RWPE1 (cell line): ENCODE data around the gene RPS27.
"Not testable (repeated sequence)": the region's sequence is repeated elsewhere in the genome, so short reads cannot be mapped to it uniquely, and the experiment has no call there.

ENCODE experiments used
- CTCF ChIA-PET: fragments of 350-600 bp; sonication (Branson Sonifier 250); formaldehyde crosslinking; extraction: SDS; loops from one replicate; lab custom pipeline; 2021; lab: Yijun Ruan, JAX
- POLR2A ChIA-PET: fragments of 400-600 bp; formaldehyde crosslinking; extraction: SDS; loops from one replicate; lab custom pipeline; 2020; ENCODE audit warnings: antibody characterized with exemption; ENCODE audit not compliant: low non-redundant PET; lab: Yijun Ruan, JAX
- DNase-seq: peaks from one replicate; pipeline ENCODE4 v3.0.0; 2012; ENCODE audit warnings: low spot score
- H3K27ac ChIP-seq: fragments of 450-650 bp; 2 replicates; pipeline ENCODE4 v1.5.1; 2017
- TF ChIP-seq, protein P1 (sequence below): fragments of 450-650 bp; conservative IDR thresholded peaks from 2 replicates; pipeline ENCODE4 v1.5.1; 2017; ENCODE audit warnings: low read depth, mild to moderate bottlenecking

The RPS27 gene

GRCh38 chr1:153991806-153992205, 1.2 kb downstream of the RPS27 start:
- TF ChIP-seq, protein P1, sequence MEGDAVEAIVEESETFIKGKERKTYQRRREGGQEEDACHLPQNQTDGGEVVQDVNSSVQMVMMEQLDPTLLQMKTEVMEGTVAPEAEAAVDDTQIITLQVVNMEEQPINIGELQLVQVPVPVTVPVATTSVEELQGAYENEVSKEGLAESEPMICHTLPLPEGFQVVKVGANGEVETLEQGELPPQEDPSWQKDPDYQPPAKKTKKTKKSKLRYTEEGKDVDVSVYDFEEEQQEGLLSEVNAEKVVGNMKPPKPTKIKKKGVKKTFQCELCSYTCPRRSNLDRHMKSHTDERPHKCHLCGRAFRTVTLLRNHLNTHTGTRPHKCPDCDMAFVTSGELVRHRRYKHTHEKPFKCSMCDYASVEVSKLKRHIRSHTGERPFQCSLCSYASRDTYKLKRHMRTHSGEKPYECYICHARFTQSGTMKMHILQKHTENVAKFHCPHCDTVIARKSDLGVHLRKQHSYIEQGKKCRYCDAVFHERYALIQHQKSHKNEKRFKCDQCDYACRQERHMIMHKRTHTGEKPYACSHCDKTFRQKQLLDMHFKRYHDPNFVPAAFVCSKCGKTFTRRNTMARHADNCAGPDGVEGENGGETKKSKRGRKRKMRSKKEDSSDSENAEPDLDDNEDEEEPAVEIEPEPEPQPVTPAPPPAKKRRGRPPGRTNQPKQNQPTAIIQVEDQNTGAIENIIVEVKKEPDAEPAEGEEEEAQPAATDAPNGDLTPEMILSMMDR = no peak
- no peak for DNase-seq
- ChIA-PET POLR2A (interaction anchor here (0.6 to 1.0 kb wide), 2 partner anchors 25 to 28 kb away, joined by 3 read pairs; no protein-coding TSS in a partner anchor), CTCF (interaction anchor here (0.6 kb wide), 1 partner anchor 194 kb away, joined by 5 read pairs; no protein-coding TSS in a partner anchor)
- no peak overlapping the region for H3K27ac ChIP-seq

GRCh38 chr1:153995202-153995601, 4.6 kb downstream of the RPS27 start:
- ChIA-PET CTCF (no interaction called here), POLR2A (no interaction called here)
- H3K27ac ChIP-seq = no peak overlapping the region
- TF ChIP-seq, protein P1 = no peak
- DNase-seq = no peak

GRCh38 chr1:153995640-153996039, 5.1 kb downstream of the RPS27 start:
- POLR2A ChIA-PET = no interaction called here
- no peak for DNase-seq
- TF ChIP-seq, protein P1 = no peak
- CTCF ChIA-PET = no interaction called here
- no peak overlapping the region for H3K27ac ChIP-seq

GRCh38 chr1:153996882-153997281, 6.3 kb downstream of the RPS27 start:
- POLR2A ChIA-PET, DNase-seq, H3K27ac ChIP-seq, CTCF ChIA-PET: not testable (repeated sequence)

GRCh38 chr1:154000420-154000819, 9.9 kb downstream of the RPS27 start:
- ChIA-PET POLR2A (no interaction called here), CTCF (no interaction called here)
- no peak overlapping the region for H3K27ac ChIP-seq
- no peak for DNase-seq
- TF ChIP-seq, protein P1 = no peak

- TF ChIP-seq, protein P1 = no peak
- DNase-seq = no peak
- ChIA-PET CTCF (interaction anchor here (0.6 kb wide), 1 partner anchor 293 kb away, joined by 3 read pairs; no protein-coding TSS in a partner anchor), POLR2A (no interaction called here)
- no peak overlapping the region for H3K27ac ChIP-seq
These were observed 15.6 kb downstream of the RPS27 start for GRCh38 chr1:154006136-154006535.

DNA sequence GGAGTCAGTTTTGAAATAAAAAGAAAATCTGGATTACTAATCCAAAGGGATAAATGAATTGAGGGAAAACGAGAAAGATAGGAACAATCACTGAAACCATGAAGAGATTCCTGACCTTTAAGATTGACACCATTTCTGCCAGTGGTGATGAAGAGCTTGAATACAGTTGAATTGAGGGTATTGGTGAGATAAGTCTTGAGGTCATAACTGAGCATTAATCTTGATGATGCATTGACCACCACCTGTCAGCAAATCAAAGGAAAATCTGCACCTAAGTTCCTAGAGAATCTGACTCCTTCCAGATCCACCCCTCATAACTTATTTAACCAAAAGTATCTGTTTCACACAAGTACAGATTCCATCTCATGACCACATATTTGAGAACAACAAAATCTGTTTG, 21.6 kb downstream of the RPS27 start:
- no peak overlapping the region for H3K27ac ChIP-seq
- POLR2A ChIA-PET = interaction anchor here (0.8 kb wide), 1 partner anchor 9 kb away, joined by 4 read pairs; no protein-coding TSS in a partner anchor
- TF ChIP-seq, protein P1 = no peak
- no peak for DNase-seq
- CTCF ChIA-PET = interaction anchor here (0.6 kb wide), 1 partner anchor 100 kb away, joined by 4 read pairs; no protein-coding TSS in a partner anchor

- H3K27ac ChIP-seq, DNase-seq, POLR2A ChIA-PET, CTCF ChIA-PET: not testable (repeated sequence)
These were observed 22.0 kb downstream of the RPS27 start for GRCh38 chr1:154012543-154012942.
